ENCODE results near the gene CDK5RAP3.

The CDK5RAP3 gene

GRCh38 chr17:47950448-47950847 is 20.5 kb upstream of the CDK5RAP3 start:
- no peak for TF ChIP-seq NFIC (IDR thresholded peaks at IDR 0.05)
- no peak for TF ChIP-seq EP300 (IDR thresholded peaks at IDR 0.05; ENCODE audit: borderline replicate concordance)
- no peak for TF ChIP-seq TEAD4 (IDR thresholded peaks at IDR 0.05)
- no peak for TF ChIP-seq TCF12 (IDR thresholded peaks at IDR 0.05; ENCODE audit: low read depth)
- no peak for TF ChIP-seq RAD21 (IDR thresholded peaks at IDR 0.05; ENCODE audit: low read depth)
- TF ChIP-seq ZBTB7A (IDR thresholded peaks at IDR 0.05; ENCODE audit: low read depth), result no peak
- TF ChIP-seq YY1 (IDR thresholded peaks at IDR 0.05; ENCODE audit: low read depth), result no peak
- no peak for TF ChIP-seq TAF1 (IDR thresholded peaks at IDR 0.05; ENCODE audit: low read depth)
- TF ChIP-seq, protein P1, sequence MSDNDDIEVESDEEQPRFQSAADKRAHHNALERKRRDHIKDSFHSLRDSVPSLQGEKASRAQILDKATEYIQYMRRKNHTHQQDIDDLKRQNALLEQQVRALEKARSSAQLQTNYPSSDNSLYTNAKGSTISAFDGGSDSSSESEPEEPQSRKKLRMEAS (IDR thresholded peaks at IDR 0.05), result no peak
- TF ChIP-seq FOXM1 (IDR thresholded peaks at IDR 0.05; ENCODE audit: borderline replicate concordance, low read depth), result no peak
- no peak for TF ChIP-seq EGR1 (IDR thresholded peaks at IDR 0.05)
- no peak for TF ChIP-seq USF1 (IDR thresholded peaks at IDR 0.05)
- TF ChIP-seq REST (IDR thresholded peaks at IDR 0.05; ENCODE audit: low read depth), result no peak
- TF ChIP-seq CREB1 (IDR thresholded peaks at IDR 0.05; ENCODE audit: low read depth), result no peak

GRCh38 chr17:47952171-47953021 is 18.5 kb upstream of the CDK5RAP3 start:
- TF ChIP-seq TCF12 (IDR thresholded peaks at IDR 0.05; ENCODE audit: low read depth) (no peak), USF1 (IDR thresholded peaks at IDR 0.05) (peak; percentile 63), EP300 (IDR thresholded peaks at IDR 0.05; ENCODE audit: borderline replicate concordance) (no peak)

DNA sequence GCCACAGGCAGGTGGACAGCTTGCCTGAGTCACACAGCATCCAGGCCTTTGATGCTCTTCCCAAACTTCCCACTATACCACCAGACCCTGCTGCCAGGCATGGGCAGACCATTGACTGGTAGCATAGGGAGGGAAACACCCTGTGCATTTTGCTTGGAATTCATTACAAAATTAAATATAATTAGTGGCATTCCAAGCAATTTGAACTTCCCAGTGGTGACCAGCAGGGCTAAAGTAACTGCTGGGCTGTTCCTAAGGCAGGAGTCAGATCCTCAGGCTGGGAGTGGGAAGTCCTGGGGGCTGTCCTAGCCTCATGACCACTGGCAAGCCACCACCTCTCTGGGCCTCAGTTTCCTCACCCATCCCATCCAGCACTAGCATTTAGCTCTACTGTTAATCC is 17.0 kb upstream of the CDK5RAP3 start:
- TF ChIP-seq TCF12 (IDR thresholded peaks at IDR 0.05; ENCODE audit: low read depth) (no peak), ZBTB7A (IDR thresholded peaks at IDR 0.05; ENCODE audit: low read depth) (no peak), RAD21 (IDR thresholded peaks at IDR 0.05; ENCODE audit: low read depth) (no peak), TAF1 (IDR thresholded peaks at IDR 0.05; ENCODE audit: low read depth) (no peak), REST (IDR thresholded peaks at IDR 0.05; ENCODE audit: low read depth) (no peak), EP300 (IDR thresholded peaks at IDR 0.05; ENCODE audit: borderline replicate concordance) (no peak), CREB1 (IDR thresholded peaks at IDR 0.05; ENCODE audit: low read depth) (no peak), EGR1 (IDR thresholded peaks at IDR 0.05) (no peak), NFIC (IDR thresholded peaks at IDR 0.05) (no peak), YY1 (IDR thresholded peaks at IDR 0.05; ENCODE audit: low read depth) (no peak), CEBPB (IDR thresholded peaks at IDR 0.05) (no peak), TEAD4 (IDR thresholded peaks at IDR 0.05) (no peak), USF1 (IDR thresholded peaks at IDR 0.05) (no peak), FOXM1 (IDR thresholded peaks at IDR 0.05; ENCODE audit: borderline replicate concordance, low read depth) (no peak)
- TF ChIP-seq, protein P1 (IDR thresholded peaks at IDR 0.05), result no peak

DNA sequence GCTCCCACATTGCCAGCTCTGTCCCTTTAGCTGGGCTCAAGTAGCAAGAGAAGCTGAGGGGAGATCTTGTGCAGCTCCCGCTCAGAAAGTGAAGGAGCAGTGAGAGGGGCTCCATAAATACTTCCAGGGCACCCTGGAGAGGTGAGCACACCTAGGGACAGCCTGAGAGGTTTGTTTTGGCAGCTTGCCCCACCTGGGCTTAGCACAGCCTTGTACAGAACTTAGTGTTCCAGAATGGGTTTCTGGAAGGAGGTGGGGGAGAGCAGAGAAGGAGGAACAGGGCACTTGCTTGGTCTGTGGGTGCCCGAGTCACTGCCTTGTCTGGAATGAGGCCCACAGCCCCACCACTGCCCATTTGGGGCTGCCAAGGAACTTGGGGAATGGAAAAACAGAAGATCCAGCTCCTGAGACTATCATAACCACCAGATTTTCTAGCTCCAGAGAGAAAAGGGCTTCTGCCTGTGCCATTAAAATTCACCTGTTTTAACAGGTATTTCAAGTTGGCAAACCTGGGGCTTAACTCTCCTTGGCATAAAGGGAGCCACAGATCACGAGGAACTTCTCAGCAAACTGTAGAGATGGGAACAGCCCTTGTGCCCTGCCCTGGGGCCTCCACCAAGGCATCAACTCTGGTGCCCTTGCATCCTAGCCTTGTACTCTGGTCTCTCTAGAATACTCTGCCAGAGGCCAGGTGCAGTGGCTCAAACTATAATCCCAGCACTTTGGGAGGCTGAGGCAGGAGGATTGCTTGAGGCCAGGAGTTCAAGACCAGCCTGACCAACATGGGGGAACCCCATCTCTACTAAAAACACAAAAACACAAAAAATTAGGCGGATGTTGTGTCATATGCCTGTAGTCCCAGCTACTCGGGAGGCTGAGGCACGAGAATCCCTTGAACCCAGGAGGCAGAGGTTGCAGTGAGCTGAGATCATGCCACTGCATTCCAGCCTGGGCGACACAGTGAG is 15.1 kb upstream of the CDK5RAP3 start:
- TF ChIP-seq CREB1 (IDR thresholded peaks at IDR 0.05; ENCODE audit: low read depth) (no peak), USF1 (IDR thresholded peaks at IDR 0.05) (no peak), TCF12 (IDR thresholded peaks at IDR 0.05; ENCODE audit: low read depth) (no peak), CEBPB (IDR thresholded peaks at IDR 0.05) (no peak), FOXM1 (IDR thresholded peaks at IDR 0.05; ENCODE audit: borderline replicate concordance, low read depth) (no peak), REST (IDR thresholded peaks at IDR 0.05; ENCODE audit: low read depth) (no peak), NFIC (IDR thresholded peaks at IDR 0.05) (peak; percentile 69), EP300 (IDR thresholded peaks at IDR 0.05; ENCODE audit: borderline replicate concordance) (no peak)
